IPS DF 4.7 (cell line): ENCODE data around the gene EPO.

Source experiments
- DNase-seq: peaks from one replicate; pipeline ENCODE4 v3.0.0-alpha.2; 2013; ENCODE audit warnings: low spot score; ENCODE audit errors: extremely low read depth

EPO gene

GRCh38 chr7:100720279-100720670 lies at the start of gene EPO:
EPO (plus strand) TSS chr7:100720468; CDS start chr7:100720981, 513 bp downstream.
- no peak for DNase-seq

- DNase-seq, result no peak
Measured at GRCh38 chr7:100671353-100672327, 48.6 kb upstream of the EPO start.

- DNase-seq, result peak; percentile 78
Measured at GRCh38 chr7:100673302-100673941, 46.8 kb upstream of the EPO start, which contains the start of gene GNB2. GNB2 (plus strand) TSS chr7:100673740; CDS start chr7:100676266, 2,526 bp downstream.

GRCh38 chr7:100673942-100674410 lies 46.3 kb upstream of the EPO start:
- no peak for DNase-seq

- DNase-seq, result no peak
Measured at GRCh38 chr7:100674411-100675104, 45.7 kb upstream of the EPO start.

GRCh38 chr7:100675105-100675451 lies 45.2 kb upstream of the EPO start:
- DNase-seq, result no peak

- no peak for DNase-seq
Measured at GRCh38 chr7:100675581-100676350, 44.5 kb upstream of the EPO start.

- no peak for DNase-seq
Measured at GRCh38 chr7:100676501-100677306, 43.6 kb upstream of the EPO start.

- DNase-seq, result no peak
Measured at GRCh38 chr7:100677308-100678267, 42.7 kb upstream of the EPO start.

- no peak for DNase-seq
Measured at GRCh38 chr7:100678291-100678984, 41.8 kb upstream of the EPO start.

- no peak for DNase-seq
Measured at GRCh38 chr7:100679129-100679926, 40.9 kb upstream of the EPO start.

- no peak for DNase-seq
Measured at GRCh38 chr7:100679927-100680575, 40.2 kb upstream of the EPO start.

- no peak for DNase-seq
Measured at GRCh38 chr7:100680576-100681271, 39.5 kb upstream of the EPO start.

- no peak for DNase-seq
Measured at GRCh38 chr7:100681491-100682227, 38.6 kb upstream of the EPO start.

- no peak for DNase-seq
Measured at GRCh38 chr7:100682228-100682741, 38.0 kb upstream of the EPO start.
